ENCODE data around the gene PAXIP1. TPM values are rescaled to one million over a fixed set of nuclear protein-coding genes. Genes with fewer than 3 reads are reported as not detected.

The PAXIP1 gene
- total RNA-seq, 1 experiment from 2014 or later = 32.6 TPM

DNA sequence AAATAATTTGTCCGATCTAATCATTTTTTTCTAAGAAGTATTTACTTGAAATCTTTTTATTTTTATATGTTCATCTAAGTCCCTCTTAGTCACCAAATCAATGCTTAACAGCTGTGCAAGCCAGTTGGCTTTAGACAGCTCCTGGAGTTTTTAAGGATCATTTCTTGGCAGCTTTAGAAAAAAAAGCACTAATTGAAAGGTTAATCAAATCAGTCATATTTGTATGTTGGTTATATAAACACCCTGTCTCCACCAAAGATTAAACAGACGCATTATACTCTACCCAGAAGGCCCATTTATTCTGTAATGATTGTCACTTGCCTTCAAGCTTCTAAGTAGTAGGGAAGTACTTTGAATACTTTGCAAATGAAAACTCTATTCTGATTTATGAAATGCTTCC is 60.2 kb downstream of the PAXIP1 start:
- H3K4me1 ChIP-seq (ENCODE audit: insufficient read depth, low read length) = no peaks in the 10 kb centered on the region
- H4K5ac ChIP-seq (ENCODE audit: insufficient read length, low read depth, low read length) = no peak overlapping the region
- no peak overlapping the region for H4K8ac ChIP-seq (replicated peaks; ENCODE audit: insufficient read length, low read depth, low read length)
- Mint-ChIP-seq H3K27me3 (ENCODE audit: low read depth) (peaks cover 1% of the 10 kb centered on the region), H3K4me3 (no peak overlapping the region), H3K9me3 (peaks cover 15 to 24% of the 10 kb centered on the region in 2 experiments), H3K27ac (no peak overlapping the region), H3K4me1 (no peaks in the 10 kb centered on the region), H3K36me3 (ENCODE audit: insufficient read depth in 1 of 3, low read depth in 3 of 3) (peaks cover 37 to 67% (median 59%) of the 10 kb centered on the region in 3 experiments)
- H3K14ac ChIP-seq (ENCODE audit: insufficient read depth, low read length) = no peak overlapping the region
- no peak overlapping the region for H3K9ac ChIP-seq (ENCODE audit: extremely low read depth, insufficient read length, low read length)
- no peak overlapping the region for H4K91ac ChIP-seq (ENCODE audit: insufficient read length, low read depth, low read length)
- no peak overlapping the region for H2BK5ac ChIP-seq (ENCODE audit: insufficient read length, low read length)
- peaks cover 5% of the 10 kb centered on the region for H3K9me3 ChIP-seq (ENCODE audit: control insufficient read depth, low read depth, low read length)
- H3K23ac ChIP-seq (ENCODE audit: insufficient read length, low read depth, low read length) = no peak overlapping the region
- no peak for DNase-seq
- H2BK12ac ChIP-seq (ENCODE audit: insufficient read length, low read depth, low read length) = no peak overlapping the region
- H3K18ac ChIP-seq (ENCODE audit: insufficient read length, low read depth, low read length) = no peak overlapping the region
- no peaks in the 10 kb centered on the region for H3K23me2 ChIP-seq (ENCODE audit: insufficient read length, low read depth, low read length, poor library complexity, severe bottlenecking)
- H3T11ph ChIP-seq (ENCODE audit: low read length) = no peak overlapping the region
- H2AFZ ChIP-seq (ENCODE audit: low read length) = no peak overlapping the region
- no peaks in the 10 kb centered on the region for H4K20me1 ChIP-seq (ENCODE audit: control insufficient read depth, insufficient read depth, insufficient read length)
- H2BK20ac ChIP-seq (ENCODE audit: low read depth, low read length, poor library complexity, severe bottlenecking) = no peak overlapping the region
- H2BK15ac ChIP-seq (ENCODE audit: low read depth, low read length) = no peak overlapping the region
- no peak overlapping the region for H3K4ac ChIP-seq (ENCODE audit: low read depth, low read length)
- no peak overlapping the region for H3K56ac ChIP-seq (ENCODE audit: insufficient read length, low read depth, low read length)
- no peaks in the 10 kb centered on the region for H3K79me2 ChIP-seq (ENCODE audit: insufficient read depth, low read length)
- TF ChIP-seq, protein P1, sequence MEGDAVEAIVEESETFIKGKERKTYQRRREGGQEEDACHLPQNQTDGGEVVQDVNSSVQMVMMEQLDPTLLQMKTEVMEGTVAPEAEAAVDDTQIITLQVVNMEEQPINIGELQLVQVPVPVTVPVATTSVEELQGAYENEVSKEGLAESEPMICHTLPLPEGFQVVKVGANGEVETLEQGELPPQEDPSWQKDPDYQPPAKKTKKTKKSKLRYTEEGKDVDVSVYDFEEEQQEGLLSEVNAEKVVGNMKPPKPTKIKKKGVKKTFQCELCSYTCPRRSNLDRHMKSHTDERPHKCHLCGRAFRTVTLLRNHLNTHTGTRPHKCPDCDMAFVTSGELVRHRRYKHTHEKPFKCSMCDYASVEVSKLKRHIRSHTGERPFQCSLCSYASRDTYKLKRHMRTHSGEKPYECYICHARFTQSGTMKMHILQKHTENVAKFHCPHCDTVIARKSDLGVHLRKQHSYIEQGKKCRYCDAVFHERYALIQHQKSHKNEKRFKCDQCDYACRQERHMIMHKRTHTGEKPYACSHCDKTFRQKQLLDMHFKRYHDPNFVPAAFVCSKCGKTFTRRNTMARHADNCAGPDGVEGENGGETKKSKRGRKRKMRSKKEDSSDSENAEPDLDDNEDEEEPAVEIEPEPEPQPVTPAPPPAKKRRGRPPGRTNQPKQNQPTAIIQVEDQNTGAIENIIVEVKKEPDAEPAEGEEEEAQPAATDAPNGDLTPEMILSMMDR (conservative IDR thresholded peaks at IDR 0.05) = no peak
- H2AK5ac ChIP-seq (ENCODE audit: insufficient read length, low read length) = no peak overlapping the region
- no peaks in the 10 kb centered on the region for H3K79me1 ChIP-seq (ENCODE audit: insufficient read depth, low read depth, low read length, poor library complexity, severe bottlenecking)
- H3K27ac ChIP-seq (ENCODE audit: insufficient read length, low read depth, low read length) = no peak overlapping the region
- no CpG with 5 or more reads among the region's 2 CpGs for WGBS (ENCODE audit: extremely low coverage, insufficient read length, low lambda C conversion rate)
- H2BK120ac ChIP-seq (ENCODE audit: low read depth, low read length, poor library complexity, severe bottlenecking) = no peak overlapping the region
- no peaks in the 10 kb centered on the region for H3K27me3 ChIP-seq (ENCODE audit: insufficient read depth, low read length)
- no peak overlapping the region for H3K4me2 ChIP-seq (ENCODE audit: insufficient read depth, insufficient read length, low read length)
